GM19328 (cell line): ENCODE measurements around the gene METTL6.
"Not testable (repeated sequence)": the region's sequence is repeated elsewhere in the genome, so short reads cannot be mapped to it uniquely, and the experiment has no call there.

Experiments
- ATAC-seq: cut with Tn5 transposase; IDR thresholded peaks from one replicate; pipeline ENCODE4 v1.9.1; 2021; ENCODE audit warnings: mild to moderate bottlenecking, moderate library complexity; ENCODE audit not compliant: unreplicated experiment

METTL6 gene

GRCh38 chr3:15451216-15452113 is 24.1 kb upstream of the METTL6 start:
- ATAC-seq = no peak

GRCh38 chr3:15450438-15451215 is 23.3 kb upstream of the METTL6 start:
- ATAC-seq = no peak

GRCh38 chr3:15449489-15450224 is 22.3 kb upstream of the METTL6 start:
- no peak for ATAC-seq

GRCh38 chr3:15443826-15444524 is 16.6 kb upstream of the METTL6 start:
- no peak for ATAC-seq

GRCh38 chr3:15440891-15441290 is 13.5 kb upstream of the METTL6 start:
- no peak for ATAC-seq

GRCh38 chr3:15439476-15439875 is 12.1 kb upstream of the METTL6 start:
- no peak for ATAC-seq

- ATAC-seq = no peak
Measured at GRCh38 chr3:15438983-15439382, 11.6 kb upstream of the METTL6 start.

GRCh38 chr3:15436246-15436645 is 8.9 kb upstream of the METTL6 start:
- ATAC-seq = no peak

GRCh38 chr3:15434756-15435155 is 7.4 kb upstream of the METTL6 start:
- no peak for ATAC-seq

- no peak for ATAC-seq
Measured at GRCh38 chr3:15433531-15433930, 6.2 kb upstream of the METTL6 start.

GRCh38 chr3:15431256-15431837 is 4.0 kb upstream of the METTL6 start:
- ATAC-seq = no peak

- ATAC-seq = no peak
Measured at GRCh38 chr3:15430624-15431023, 3.3 kb upstream of the METTL6 start.

GRCh38 chr3:15429080-15429479 is 1.7 kb upstream of the METTL6 start:
- ATAC-seq = no peak

GRCh38 chr3:15428539-15428938 is 1.2 kb upstream of the METTL6 start:
- ATAC-seq = no peak

- ATAC-seq = no peak
Measured at GRCh38 chr3:15427981-15428380, 637 bp upstream of the METTL6 start.

GRCh38 chr3:15426579-15427118 is 695 bp downstream of the METTL6 start:
- ATAC-seq = no peak

GRCh38 chr3:15420871-15421270 is 6.5 kb downstream of the METTL6 start:
- ATAC-seq = no peak

GRCh38 chr3:15410966-15411365 is 16.4 kb downstream of the METTL6 start:
- ATAC-seq = not testable (repeated sequence)

GRCh38 chr3:15409774-15410173 is 17.6 kb downstream of the METTL6 start:
- ATAC-seq = no peak

- no peak for ATAC-seq
Measured at GRCh38 chr3:15409239-15409638, 18.1 kb downstream of the METTL6 start.
